ENCODE results near the gene BLVRA.

BLVRA gene

GRCh38 chr7:43750016-43750887, 8.2 kb upstream of the BLVRA start:
- FAIRE-seq: no peak

GRCh38 chr7:43752411-43752810, 6.1 kb upstream of the BLVRA start:
- FAIRE-seq: no peak

- no peak for FAIRE-seq
Measured at GRCh38 chr7:43753271-43753810, 5.1 kb upstream of the BLVRA start.

- no peak for FAIRE-seq
Measured at GRCh38 chr7:43753843-43754242, 4.6 kb upstream of the BLVRA start.

- FAIRE-seq: no peak
Measured at GRCh38 chr7:43754596-43754995, 3.9 kb upstream of the BLVRA start.

- no peak for FAIRE-seq
Measured at GRCh38 chr7:43756368-43757072, 2.0 kb upstream of the BLVRA start.

GRCh38 chr7:43757073-43757720, 1.3 kb upstream of the BLVRA start:
- FAIRE-seq: no peak

- FAIRE-seq: no peak
Measured at GRCh38 chr7:43758822-43759683, 573 bp downstream of the BLVRA start.

- no peak for FAIRE-seq
Measured at GRCh38 chr7:43760861-43761260, 2.4 kb downstream of the BLVRA start.

- FAIRE-seq: no peak
Measured at GRCh38 chr7:43761382-43761781, 2.9 kb downstream of the BLVRA start.

- FAIRE-seq: no peak
Measured at GRCh38 chr7:43761938-43762692, 3.6 kb downstream of the BLVRA start.

- no peak for FAIRE-seq
Measured at GRCh38 chr7:43763183-43763582, 4.7 kb downstream of the BLVRA start.

GRCh38 chr7:43764039-43764761, 5.7 kb downstream of the BLVRA start:
- FAIRE-seq: no peak

- no peak for FAIRE-seq
Measured at GRCh38 chr7:43764807-43765491, 6.5 kb downstream of the BLVRA start.

GRCh38 chr7:43766564-43766963, 8.1 kb downstream of the BLVRA start:
- FAIRE-seq: no peak

- FAIRE-seq: no peak
Measured at GRCh38 chr7:43767311-43767710, 8.8 kb downstream of the BLVRA start.

GRCh38 chr7:43768201-43768886, 9.9 kb downstream of the BLVRA start:
- FAIRE-seq: no peak

GRCh38 chr7:43768887-43769272, 10.4 kb downstream of the BLVRA start:
- FAIRE-seq: no peak

- FAIRE-seq: no peak
Measured at GRCh38 chr7:43769281-43769680, 10.8 kb downstream of the BLVRA start.

Data from colon (tissue), 2 donors.